ENCODE measurements around the gene CCT3. TPM values are rescaled to one million over a fixed set of nuclear protein-coding genes. Genes with fewer than 3 reads are reported as not detected.

The CCT3 gene
- total RNA-seq, 4 donors from 2014 or later, result 187 to 277 (median 213) TPM

DNA sequence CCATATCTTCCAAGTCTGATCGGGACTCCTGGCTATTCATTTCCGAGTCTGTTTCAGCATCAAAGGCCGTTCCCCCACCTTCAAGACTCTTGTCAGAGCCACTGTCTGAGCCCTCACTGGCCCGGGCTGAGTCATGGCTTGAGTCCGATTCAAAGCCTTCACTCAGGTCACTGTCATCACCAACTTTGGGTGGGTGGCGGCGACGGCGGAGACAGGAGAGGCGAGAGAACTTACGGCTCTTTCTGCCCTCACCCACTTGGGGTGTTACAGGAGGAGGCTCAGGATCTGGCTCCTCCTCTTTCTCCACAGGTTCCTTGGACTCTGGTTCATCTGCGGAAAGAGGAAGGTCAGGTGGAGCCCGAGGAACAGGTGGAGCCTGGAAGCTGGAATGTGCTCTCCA lies 72.0 kb downstream of the CCT3 start:
- no peak for ATAC-seq (ENCODE audit: low FRiP score)
- TF ChIP-seq, protein P1, sequence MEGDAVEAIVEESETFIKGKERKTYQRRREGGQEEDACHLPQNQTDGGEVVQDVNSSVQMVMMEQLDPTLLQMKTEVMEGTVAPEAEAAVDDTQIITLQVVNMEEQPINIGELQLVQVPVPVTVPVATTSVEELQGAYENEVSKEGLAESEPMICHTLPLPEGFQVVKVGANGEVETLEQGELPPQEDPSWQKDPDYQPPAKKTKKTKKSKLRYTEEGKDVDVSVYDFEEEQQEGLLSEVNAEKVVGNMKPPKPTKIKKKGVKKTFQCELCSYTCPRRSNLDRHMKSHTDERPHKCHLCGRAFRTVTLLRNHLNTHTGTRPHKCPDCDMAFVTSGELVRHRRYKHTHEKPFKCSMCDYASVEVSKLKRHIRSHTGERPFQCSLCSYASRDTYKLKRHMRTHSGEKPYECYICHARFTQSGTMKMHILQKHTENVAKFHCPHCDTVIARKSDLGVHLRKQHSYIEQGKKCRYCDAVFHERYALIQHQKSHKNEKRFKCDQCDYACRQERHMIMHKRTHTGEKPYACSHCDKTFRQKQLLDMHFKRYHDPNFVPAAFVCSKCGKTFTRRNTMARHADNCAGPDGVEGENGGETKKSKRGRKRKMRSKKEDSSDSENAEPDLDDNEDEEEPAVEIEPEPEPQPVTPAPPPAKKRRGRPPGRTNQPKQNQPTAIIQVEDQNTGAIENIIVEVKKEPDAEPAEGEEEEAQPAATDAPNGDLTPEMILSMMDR (IDR thresholded peaks at IDR 0.05), result no peak
- DNase-seq (ENCODE audit: low spot score), result no peak

DNA sequence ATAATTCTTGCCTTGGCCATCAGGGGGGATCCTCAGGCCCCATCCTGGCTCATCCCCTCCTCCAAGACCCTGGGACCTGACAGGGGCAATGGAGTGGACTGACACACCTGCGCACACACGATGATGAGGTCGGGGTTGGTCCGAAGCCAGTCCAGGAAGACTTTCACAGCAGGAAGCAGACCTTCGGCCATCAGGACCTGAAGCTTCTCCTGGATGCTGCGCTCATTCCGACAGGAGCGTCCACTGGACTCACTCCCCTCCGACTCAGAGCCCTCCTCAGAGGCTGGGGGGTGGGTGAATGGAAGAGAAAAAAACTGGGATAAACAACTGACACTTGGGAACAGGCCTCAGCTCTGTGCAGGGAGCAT lies 74.8 kb downstream of the CCT3 start:
- ATAC-seq (ENCODE audit: low FRiP score) (no peak), DNase-seq (ENCODE audit: low spot score) (no peak)
- TF ChIP-seq, protein P1 (IDR thresholded peaks at IDR 0.05), result no peak

DNA sequence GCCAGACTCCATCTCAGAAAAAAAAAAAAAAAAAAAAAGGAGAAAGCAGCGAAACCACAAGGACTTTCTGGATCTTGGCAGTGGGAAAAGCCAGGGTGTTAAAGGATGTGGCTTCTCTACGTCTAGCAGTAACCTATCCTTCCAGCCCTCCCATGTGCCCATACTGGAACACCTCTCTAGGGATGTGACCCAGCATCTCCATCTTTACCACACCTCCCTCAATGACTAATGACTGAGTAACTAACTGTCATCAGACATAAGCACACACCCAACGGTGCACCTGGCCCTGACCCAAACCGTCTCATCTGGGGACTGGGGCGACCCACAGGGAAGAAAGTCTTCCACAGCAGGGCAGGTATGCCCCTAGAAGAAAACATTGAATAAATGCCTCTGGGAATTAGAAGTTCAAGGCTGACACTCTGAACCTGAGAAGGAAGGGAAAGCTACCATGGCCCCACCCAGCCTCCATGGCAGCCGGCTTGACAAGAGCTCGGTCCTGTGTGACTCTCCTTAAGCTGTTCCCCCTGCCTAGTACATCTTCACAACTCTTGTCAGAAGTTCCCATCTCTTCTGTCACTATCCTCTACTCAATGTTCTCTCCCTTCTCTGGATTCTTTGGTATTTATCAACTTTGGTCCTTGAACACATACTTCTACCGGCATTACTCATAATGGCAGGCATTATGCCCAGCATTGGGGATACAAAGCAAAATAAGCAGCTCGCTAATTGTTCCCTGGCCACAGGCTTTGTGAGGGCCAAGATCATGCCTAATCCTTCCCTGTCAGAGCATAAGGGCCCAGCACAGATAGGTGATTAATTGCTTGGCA lies 75.4 kb downstream of the CCT3 start:
- ATAC-seq (ENCODE audit: low FRiP score) (no peak), DNase-seq (ENCODE audit: low spot score) (no peak)
- TF ChIP-seq, protein P1 (IDR thresholded peaks at IDR 0.05), result no peak

DNA sequence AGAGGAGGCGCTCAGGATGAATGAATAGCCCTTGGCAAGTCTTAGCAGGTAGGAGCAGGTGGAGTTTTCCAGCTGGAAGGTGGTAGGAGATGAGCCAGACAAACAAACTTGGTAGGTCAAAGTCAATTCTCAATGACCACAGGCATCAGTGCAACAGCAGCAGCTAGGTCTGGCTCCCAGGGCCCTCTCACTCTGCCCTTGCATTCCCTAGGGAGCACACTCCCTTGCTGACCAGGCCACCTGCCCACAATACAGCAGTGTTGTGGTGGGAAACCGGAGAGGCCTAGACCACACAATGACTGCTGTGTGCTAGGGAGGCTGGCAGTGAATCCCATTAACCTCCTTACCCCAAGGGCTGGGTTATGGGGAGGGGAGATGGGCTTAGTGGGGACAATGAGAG lies 77.2 kb downstream of the CCT3 start:
- TF ChIP-seq, protein P1 (IDR thresholded peaks at IDR 0.05), result no peak
- no peak for ATAC-seq (ENCODE audit: low FRiP score)
- DNase-seq (ENCODE audit: low spot score), result no peak

DNA sequence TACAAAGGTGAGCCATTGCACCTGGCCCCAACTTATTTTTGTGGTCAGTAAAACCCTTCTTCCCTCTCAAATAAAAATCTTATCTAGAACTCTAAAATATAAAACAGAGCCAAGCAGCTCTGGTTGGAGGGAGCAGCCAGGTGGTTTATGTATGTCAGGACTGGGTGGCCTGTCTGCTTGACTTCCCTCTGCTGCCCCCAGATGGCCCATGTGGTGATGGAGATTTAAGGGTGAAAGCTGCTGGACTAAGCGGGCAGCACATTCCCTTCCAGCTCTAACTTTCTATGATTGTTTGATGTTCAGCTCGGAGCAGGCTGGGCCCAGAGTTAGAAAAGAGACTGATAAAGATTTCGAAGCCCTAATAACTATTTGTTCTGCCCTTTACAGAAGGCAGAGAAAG lies 78.3 kb downstream of the CCT3 start:
- ATAC-seq (ENCODE audit: low FRiP score), result no peak
- no peak for DNase-seq (ENCODE audit: low spot score)
- TF ChIP-seq, protein P1 (IDR thresholded peaks at IDR 0.05), result no peak

Other genes starting within 250 kb of the CCT3 start
- 1,000 to 10,000 TPM in 1 of 4 donors, 100 to 1,000 TPM in 3; 288 to 1,820 (median 589) TPM for gene LMNA, start 223.6 kb downstream of the CCT3 start, total RNA-seq
- 10 to 100 TPM in 3 of 4 donors, 1 to 10 TPM in 1; 4.1 to 99.1 (median 24.6) TPM for gene SEMA4A, start 184.7 kb downstream of the CCT3 start, total RNA-seq
- gene SLC25A44, start 144.2 kb downstream of the CCT3 start, total RNA-seq, result 10 to 100 TPM; 19.1 to 89.8 (median 36.3) TPM
- gene PMF1, start 125.3 kb downstream of the CCT3 start, total RNA-seq, result 10 to 100 TPM; 34.0 to 74.8 (median 49.5) TPM
- gene BGLAP, start 96.1 kb downstream of the CCT3 start, total RNA-seq, result 1 to 10 TPM in 1 of 4 donors, under 1 TPM in 1, not detected in 2; 0.82 to 5.0 TPM
- gene PAQR6, start 90.2 kb downstream of the CCT3 start, total RNA-seq, result 1 to 10 TPM in 3 of 4 donors, under 1 TPM in 1; 0.74 to 3.4 (median 1.6) TPM
- gene SMG5, start 55.5 kb downstream of the CCT3 start, total RNA-seq, result 10 to 100 TPM; 51.0 to 81.2 (median 53.2) TPM
- 1 to 10 TPM; 1.3 to 4.3 (median 1.4) TPM for gene TMEM79, start 54.0 kb downstream of the CCT3 start, total RNA-seq
- gene GLMP, start 42.6 kb downstream of the CCT3 start, total RNA-seq, result 10 to 100 TPM; 44.0 to 71.1 (median 55.9) TPM
- gene VHLL, start 39.0 kb downstream of the CCT3 start, total RNA-seq, result not detected
- not detected for gene TSACC, start 234 bp upstream of the CCT3 start, total RNA-seq
- gene RHBG, start 30.9 kb upstream of the CCT3 start, total RNA-seq, result not detected
- 10 to 100 TPM; 22.8 to 33.8 (median 28.1) TPM for gene MEF2D, start 162.5 kb upstream of the CCT3 start, total RNA-seq
- gene IQGAP3, start 234.3 kb upstream of the CCT3 start, total RNA-seq, result 1 to 10 TPM in 1 of 4 donors, under 1 TPM in 3; 0.16 to 4.2 (median 0.23) TPM
- not detected for gene TTC24, start 241.4 kb upstream of the CCT3 start, total RNA-seq